ENCODE results near the gene APOC1.
"Not testable (repeated sequence)": the region's sequence is repeated elsewhere in the genome, so short reads cannot be mapped to it uniquely, and the experiment has no call there.

Gene APOC1

GRCh38 chr19:44889830-44890365, 24.5 kb upstream of the APOC1 start:
- DNase-seq (ENCODE audit: low read depth), result no peak

GRCh38 chr19:44890366-44891015, 23.9 kb upstream of the APOC1 start:
- DNase-seq (ENCODE audit: low read depth), result no peak

GRCh38 chr19:44891016-44891882, 23.2 kb upstream of the APOC1 start, which contains the start of gene TOMM40:
TOMM40 (plus strand) TSS chr19:44891254; CDS start chr19:44891416, 162 bp downstream.
- DNase-seq (ENCODE audit: low read depth), result peak; percentile 99

GRCh38 chr19:44892932-44893331, 21.5 kb upstream of the APOC1 start:
- DNase-seq (ENCODE audit: low read depth), result no peak

- DNase-seq (ENCODE audit: low read depth), result no peak
These were observed 20.9 kb upstream of the APOC1 start for GRCh38 chr19:44893332-44894051.

GRCh38 chr19:44894052-44894400, 20.4 kb upstream of the APOC1 start:
- no peak for DNase-seq (ENCODE audit: low read depth)

- DNase-seq (ENCODE audit: low read depth), result no peak
These were observed 19.5 kb upstream of the APOC1 start for GRCh38 chr19:44894946-44895345.

GRCh38 chr19:44897835-44898234, 16.6 kb upstream of the APOC1 start:
- no peak for DNase-seq (ENCODE audit: low read depth)

GRCh38 chr19:44900328-44901244, 13.8 kb upstream of the APOC1 start:
- no peak for DNase-seq (ENCODE audit: low read depth)

GRCh38 chr19:44903216-44903601, 11.2 kb upstream of the APOC1 start:
- no peak for DNase-seq (ENCODE audit: low read depth)

GRCh38 chr19:44903602-44904425, 10.6 kb upstream of the APOC1 start:
- DNase-seq (ENCODE audit: low read depth), result peak; percentile 57

- DNase-seq (ENCODE audit: low read depth), result no peak
These were observed 9.9 kb upstream of the APOC1 start for GRCh38 chr19:44904426-44904994.

GRCh38 chr19:44905437-44906160, 8.8 kb upstream of the APOC1 start, which contains the start of gene APOE:
APOE (plus strand) TSS chr19:44905796; CDS start chr19:44906625, 829 bp downstream.
- DNase-seq (ENCODE audit: low read depth), result no peak

- no peak for DNase-seq (ENCODE audit: low read depth)
These were observed 6.8 kb upstream of the APOC1 start for GRCh38 chr19:44907613-44908012.

- DNase-seq (ENCODE audit: low read depth), result no peak
These were observed 6.2 kb upstream of the APOC1 start for GRCh38 chr19:44908074-44908835.

- no peak for DNase-seq (ENCODE audit: low read depth)
These were observed 5.6 kb upstream of the APOC1 start for GRCh38 chr19:44908836-44909261.

- DNase-seq (ENCODE audit: low read depth), result no peak
These were observed 4.6 kb upstream of the APOC1 start for GRCh38 chr19:44909775-44910174.

GRCh38 chr19:44911896-44912295, 2.5 kb upstream of the APOC1 start:
- not testable (repeated sequence) for DNase-seq (ENCODE audit: low read depth)

- DNase-seq (ENCODE audit: low read depth), result no peak
These were observed 1.6 kb upstream of the APOC1 start for GRCh38 chr19:44912854-44913253.
